OCI-LY7 (cell line): ENCODE measurements around the gene MAN1A1. TPM values are rescaled to one million over a fixed set of nuclear protein-coding genes. Genes with fewer than 3 reads are reported as not detected.
A peak's percentile ranks its signal among the peaks of the same experiment; 100 is the strongest.

Experiments
- BruUV-seq: library from RNA; stranded (reverse); fragments of 400-500 nt; replicated peaks from 2 replicates; lab custom pipeline; 2021; lab: Mats Ljungman, UMichigan
- CTCF ChIA-PET: fragments of 300-600 bp; sonication (Branson Sonifier 250); formaldehyde crosslinking; loops from one replicate; lab custom pipeline; 2022; ENCODE audit warnings: antibody characterized with exemption; ENCODE audit not compliant: unreplicated experiment; lab: Charles Lee
- POLR2A ChIA-PET: fragments of 300-600 bp; sonication (Branson Sonifier 250); formaldehyde crosslinking; loops from one replicate; lab custom pipeline; 2022; ENCODE audit warnings: antibody characterized with exemption; lab: Charles Lee
- DNase-seq: peaks from one replicate; pipeline ENCODE4 v3.0.0-alpha.2; 2015; ENCODE audit warnings: low spot score
- H2AFZ ChIP-seq: fragments of 200-600 bp; sonication (generic), shearing (Covaris generic); 2 replicates; pipeline ENCODE4 v1.6.1; 2014; ENCODE audit warnings: mild to moderate bottlenecking, antibody characterized with exemption, low read length, moderate library complexity
- H3K27ac ChIP-seq: fragments of 200-600 bp; sonication (generic); 2 replicates; pipeline ENCODE4 v1.5.1; 2014; ENCODE audit warnings: mixed run types, low read depth, mild to moderate bottlenecking, moderate library complexity, low read length, inconsistent platforms; ENCODE audit not compliant: poor library complexity, severe bottlenecking
- H3K36me3 ChIP-seq: fragments of 200-600 bp; sonication (generic); 2 replicates; pipeline ENCODE4 v1.6.1; 2014; ENCODE audit warnings: mild to moderate bottlenecking, antibody characterized with exemption, low read length, moderate library complexity, mixed read lengths; ENCODE audit not compliant: insufficient read depth
- H3K4me1 ChIP-seq: fragments of 200-600 bp; sonication (generic); 2 replicates; pipeline ENCODE4 v1.5.1; 2014; ENCODE audit warnings: mild to moderate bottlenecking, low read length; ENCODE audit not compliant: insufficient read depth, poor library complexity, severe bottlenecking
- H3K4me2 ChIP-seq: fragments of 200-600 bp; sonication (generic); 2 replicates; pipeline ENCODE4 v1.6.1; 2014; ENCODE audit warnings: mild to moderate bottlenecking, low read length
- H3K4me3 ChIP-seq: fragments of 200-600 bp; sonication (generic); 2 replicates; pipeline ENCODE4 v1.5.1; 2014; ENCODE audit warnings: mild to moderate bottlenecking, low read depth, low read length; ENCODE audit not compliant: poor library complexity, severe bottlenecking
- H3K79me2 ChIP-seq: fragments of 200-600 bp; sonication (generic); 2 replicates; pipeline ENCODE4 v1.6.1; 2016; ENCODE audit warnings: low read depth, mild to moderate bottlenecking, low read length, moderate library complexity, mixed read lengths; ENCODE audit not compliant: insufficient read depth
- H3K9me2 ChIP-seq: fragments of 200-600 bp; sonication (generic); 2 replicates; pipeline ENCODE4 v1.6.1; 2016; ENCODE audit warnings: mild to moderate bottlenecking, low read length, mixed read lengths; ENCODE audit not compliant: insufficient read depth
- H3K9me3 ChIP-seq: fragments of 200-600 bp; sonication (generic); 2 replicates; pipeline ENCODE4 v1.6.1; 2014; ENCODE audit warnings: mild to moderate bottlenecking, mixed run types, low read length, mixed read lengths
- H4K20me1 ChIP-seq: fragments of 200-600 bp; sonication (generic); 2 replicates; pipeline ENCODE4 v1.6.1; 2014; ENCODE audit warnings: mild to moderate bottlenecking, antibody characterized with exemption, low read length, moderate library complexity, mixed read lengths; ENCODE audit not compliant: insufficient read depth
- EZH2phosphoT487 ChIP-seq: fragments of 200-600 bp; sonication (generic); IDR thresholded peaks from 2 replicates; pipeline ENCODE4 v1.6.1; 2018; ENCODE audit warnings: low read depth, borderline replicate concordance, mild to moderate bottlenecking, mixed run types, antibody characterized with exemption, low read length, moderate library complexity, mixed read lengths
- intact Hi-C: fragments of 100-400 bp; cut with micrococcal nuclease; formaldehyde crosslinking; loops from one replicate; pipeline ENCODE4 v1.10.0; 2022; ENCODE audit not compliant: unreplicated experiment
- total RNA-seq, 2 experiments: library from RNA; depleted of rRNA in 1 of 2; stranded (reverse); fragments of >200 nt in 1 of 2; shearing (Covaris generic) in 1 of 2; gene quantifications; 2 replicates each; pipeline ENCODE4 v1.2.3, GENCODE V29; 2014 to 2022
- TF ChIP-seq, protein P1 (sequence below): fragments of 200-600 bp; sonication (generic); conservative IDR thresholded peaks from 2 replicates; pipeline ENCODE4 v1.5.1; 2014; ENCODE audit warnings: mild to moderate bottlenecking, antibody characterized with exemption, low read length, moderate library complexity, mixed read lengths

Gene MAN1A1
- total RNA-seq, 2 experiments from 2014 or later = 72.4 to 74.3 TPM

DNA sequence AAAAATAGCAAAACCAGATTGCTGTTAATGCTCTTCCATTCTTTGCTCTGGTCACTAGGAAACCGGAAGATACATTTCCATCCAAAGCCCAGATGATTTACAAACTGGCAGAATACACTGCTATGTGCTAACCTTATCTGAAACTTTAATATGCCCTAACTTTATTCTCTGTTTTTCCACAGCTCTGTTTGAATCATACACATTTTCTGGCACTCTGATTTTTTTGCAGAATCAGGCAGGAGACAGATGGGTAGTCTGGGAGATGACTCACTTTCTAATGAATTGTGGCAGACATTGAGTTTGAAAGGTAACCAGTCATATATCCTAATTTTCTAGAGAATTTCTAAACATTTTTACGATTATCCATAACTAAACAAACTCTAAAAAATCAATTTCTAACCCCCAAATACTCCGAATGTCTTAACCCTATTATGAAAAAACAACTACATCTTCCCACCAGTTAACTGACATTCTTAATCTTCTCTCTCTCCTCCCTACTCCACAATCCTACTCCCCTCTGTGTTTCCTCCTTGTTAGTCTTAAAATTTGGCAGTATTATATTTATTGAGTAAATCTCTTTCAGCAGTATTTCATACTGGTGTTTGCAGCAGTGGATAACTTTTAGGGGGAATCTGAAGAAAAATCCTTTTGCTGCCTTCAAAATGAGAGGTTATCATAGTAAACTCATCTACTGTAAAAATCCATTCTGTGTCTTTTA is 63.5 kb downstream of the MAN1A1 start:
- Histone ChIP-seq H3K4me2 (no peak overlapping the region), H3K4me3 (no peak overlapping the region), H3K79me2 (peaks cover 94% of the 10 kb centered on the region; the same call in 1 of the 2 replicates), H3K9me2 (no peaks in the 10 kb centered on the region), H3K9me3 (peaks cover 6% of the 10 kb centered on the region; the same call in 1 of the 2 replicates), H3K4me1 (no peaks in the 10 kb centered on the region), H3K27ac (no peak overlapping the region), H4K20me1 (peaks cover 7% of the 10 kb centered on the region; the same call in 1 of the 2 replicates), H2AFZ (no peak overlapping the region), H3K36me3 (peaks cover 95% of the 10 kb centered on the region)
- CTCF ChIA-PET = no interaction called here
- no peak for DNase-seq
- POLR2A ChIA-PET = interaction anchor here (0.7 to 1.9 kb wide), 3 partner anchors 29 to 250 kb away, joined by 3 to 6 read pairs (median 6); no protein-coding TSS in a partner anchor
- no TSS peak for BruUV-seq
- TF ChIP-seq EZH2phosphoT487 = no peak
- TF ChIP-seq, protein P1, sequence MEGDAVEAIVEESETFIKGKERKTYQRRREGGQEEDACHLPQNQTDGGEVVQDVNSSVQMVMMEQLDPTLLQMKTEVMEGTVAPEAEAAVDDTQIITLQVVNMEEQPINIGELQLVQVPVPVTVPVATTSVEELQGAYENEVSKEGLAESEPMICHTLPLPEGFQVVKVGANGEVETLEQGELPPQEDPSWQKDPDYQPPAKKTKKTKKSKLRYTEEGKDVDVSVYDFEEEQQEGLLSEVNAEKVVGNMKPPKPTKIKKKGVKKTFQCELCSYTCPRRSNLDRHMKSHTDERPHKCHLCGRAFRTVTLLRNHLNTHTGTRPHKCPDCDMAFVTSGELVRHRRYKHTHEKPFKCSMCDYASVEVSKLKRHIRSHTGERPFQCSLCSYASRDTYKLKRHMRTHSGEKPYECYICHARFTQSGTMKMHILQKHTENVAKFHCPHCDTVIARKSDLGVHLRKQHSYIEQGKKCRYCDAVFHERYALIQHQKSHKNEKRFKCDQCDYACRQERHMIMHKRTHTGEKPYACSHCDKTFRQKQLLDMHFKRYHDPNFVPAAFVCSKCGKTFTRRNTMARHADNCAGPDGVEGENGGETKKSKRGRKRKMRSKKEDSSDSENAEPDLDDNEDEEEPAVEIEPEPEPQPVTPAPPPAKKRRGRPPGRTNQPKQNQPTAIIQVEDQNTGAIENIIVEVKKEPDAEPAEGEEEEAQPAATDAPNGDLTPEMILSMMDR = no peak
- intact Hi-C loops = no loop called here

DNA sequence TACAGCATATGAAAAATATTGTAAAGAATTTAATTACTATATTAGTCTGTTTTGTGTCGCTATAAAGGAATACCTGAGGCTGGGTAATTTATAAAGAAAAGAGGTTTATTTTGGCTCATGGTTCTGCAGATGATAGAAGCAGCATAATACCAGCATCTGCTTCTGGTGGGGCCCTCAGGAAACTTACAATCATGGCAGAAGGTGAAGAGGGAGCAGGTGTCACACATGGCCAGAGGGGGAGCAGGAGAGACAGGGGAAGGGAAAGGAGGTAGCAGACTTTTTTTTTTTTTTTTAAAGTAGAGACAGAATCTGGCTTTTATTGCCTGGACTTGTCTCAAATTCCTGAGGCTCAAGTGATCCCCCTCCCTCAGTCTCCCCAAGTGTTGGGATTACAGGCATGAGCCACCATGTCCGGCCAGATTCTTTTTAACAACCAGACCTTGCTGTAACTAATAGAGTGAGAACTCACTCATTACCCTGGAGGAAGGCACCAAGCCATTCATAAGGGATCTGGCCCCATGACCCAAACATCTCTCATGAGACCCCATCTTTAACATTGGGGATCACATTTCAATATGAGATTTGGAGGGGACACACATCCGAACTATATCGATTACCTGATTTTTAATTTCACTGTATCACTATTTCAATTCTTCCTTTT is 64.6 kb downstream of the MAN1A1 start:
- H3K27ac ChIP-seq = no peak overlapping the region
- H2AFZ ChIP-seq = no peak overlapping the region
- no peak overlapping the region for H3K4me3 ChIP-seq
- no peaks in the 10 kb centered on the region for H3K9me2 ChIP-seq
- no peak for TF ChIP-seq EZH2phosphoT487
- TF ChIP-seq, protein P1 = peak; percentile 70
- intact Hi-C loops = no loop called here
- H3K4me1 ChIP-seq = no peaks in the 10 kb centered on the region
- peaks cover 6% of the 10 kb centered on the region; the same call in 1 of the 2 replicates for H3K9me3 ChIP-seq
- H3K79me2 ChIP-seq = peaks cover 93% of the 10 kb centered on the region; the same call in 1 of the 2 replicates
- POLR2A ChIA-PET = no interaction called here
- BruUV-seq = no TSS peak
- DNase-seq = peak; percentile 36
- H3K36me3 ChIP-seq = peaks cover 95% of the 10 kb centered on the region
- CTCF ChIA-PET = no interaction called here
- H3K4me2 ChIP-seq = no peak overlapping the region
- peaks cover 7% of the 10 kb centered on the region; the same call in 1 of the 2 replicates for H4K20me1 ChIP-seq
